ENCODE results near the gene NEDD9.

DNA sequence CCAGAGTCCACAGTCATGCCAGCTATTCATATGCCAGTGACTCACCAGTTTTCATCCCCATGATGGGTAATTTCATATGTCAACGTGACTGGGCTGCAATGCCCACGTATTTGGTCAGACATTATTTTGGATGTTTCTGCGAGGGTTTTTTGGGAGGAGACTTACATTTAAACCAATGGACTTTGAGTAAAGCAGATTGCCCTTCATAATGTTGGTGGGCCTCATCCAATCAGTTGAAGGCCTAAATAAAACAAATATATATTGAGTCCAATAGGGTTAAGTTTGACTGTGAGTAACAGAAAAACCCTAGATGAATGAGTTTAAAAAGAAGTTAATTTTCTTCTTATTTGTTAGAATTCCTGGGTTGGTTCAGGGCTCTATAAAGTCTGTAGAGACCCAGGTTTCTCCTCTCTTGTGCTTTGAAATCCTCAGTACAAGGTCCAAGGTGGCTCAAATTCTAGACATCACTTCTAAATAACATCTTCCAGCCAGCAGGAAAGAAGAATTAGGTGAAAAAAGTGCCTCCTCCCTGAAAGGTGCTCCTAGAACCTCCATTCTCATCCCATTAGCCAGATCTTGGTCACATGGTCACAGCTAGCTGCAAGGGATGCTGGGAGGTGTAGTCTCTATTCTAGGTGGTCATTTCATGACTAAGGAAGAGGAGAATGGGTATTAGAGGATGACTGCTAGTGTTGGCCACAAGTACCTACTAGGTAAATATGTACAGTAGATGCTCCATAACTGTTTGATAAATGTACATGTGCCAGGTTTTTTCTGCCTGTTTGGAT, 16.7 kb upstream of the NEDD9 start:
- TF ChIP-seq, protein P1, sequence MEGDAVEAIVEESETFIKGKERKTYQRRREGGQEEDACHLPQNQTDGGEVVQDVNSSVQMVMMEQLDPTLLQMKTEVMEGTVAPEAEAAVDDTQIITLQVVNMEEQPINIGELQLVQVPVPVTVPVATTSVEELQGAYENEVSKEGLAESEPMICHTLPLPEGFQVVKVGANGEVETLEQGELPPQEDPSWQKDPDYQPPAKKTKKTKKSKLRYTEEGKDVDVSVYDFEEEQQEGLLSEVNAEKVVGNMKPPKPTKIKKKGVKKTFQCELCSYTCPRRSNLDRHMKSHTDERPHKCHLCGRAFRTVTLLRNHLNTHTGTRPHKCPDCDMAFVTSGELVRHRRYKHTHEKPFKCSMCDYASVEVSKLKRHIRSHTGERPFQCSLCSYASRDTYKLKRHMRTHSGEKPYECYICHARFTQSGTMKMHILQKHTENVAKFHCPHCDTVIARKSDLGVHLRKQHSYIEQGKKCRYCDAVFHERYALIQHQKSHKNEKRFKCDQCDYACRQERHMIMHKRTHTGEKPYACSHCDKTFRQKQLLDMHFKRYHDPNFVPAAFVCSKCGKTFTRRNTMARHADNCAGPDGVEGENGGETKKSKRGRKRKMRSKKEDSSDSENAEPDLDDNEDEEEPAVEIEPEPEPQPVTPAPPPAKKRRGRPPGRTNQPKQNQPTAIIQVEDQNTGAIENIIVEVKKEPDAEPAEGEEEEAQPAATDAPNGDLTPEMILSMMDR (optimal IDR thresholded peaks at IDR 0.05 in 1 of 3, IDR thresholded peaks at IDR 0.05 in 1 of 3, conservative IDR thresholded peaks at IDR 0.05 in 1 of 3; ENCODE audit: extremely low read depth in 1 of 3, insufficient read depth in 2 of 3, low read length in 3 of 3), result no peak
- TF ChIP-seq EZH2 (IDR thresholded peaks at IDR 0.05; ENCODE audit: low read length), result no peak
